K562 (cell line): ENCODE data around the gene HMGN2. TPM values are rescaled to one million over a fixed set of nuclear protein-coding genes. Genes with fewer than 3 reads are reported as not detected.

ENCODE experiments used
- HNRNPK ChIP-seq: fragments of 200-400 bp; formaldehyde crosslinking; IDR thresholded peaks from one replicate; pipeline ENCODE4 v1.6.1; 2018; ENCODE audit warnings: mild to moderate bottlenecking, low read depth, low read length; ENCODE audit not compliant: poor library complexity, severe bottlenecking
- NR1H2 ChIP-seq: sonication (generic); formaldehyde crosslinking; IDR thresholded peaks from 2 replicates; pipeline ENCODE4 v1.4.0; 2020; ENCODE audit warnings: mild to moderate bottlenecking, missing genetic modification reagents
- NR2F6 ChIP-seq: fragments of 450-650 bp; formaldehyde crosslinking; IDR thresholded peaks from 2 replicates; pipeline ENCODE4 v1.4.0; 2020; ENCODE audit warnings: mild to moderate bottlenecking
- RBFOX2 ChIP-seq: fragments of 200-400 bp; formaldehyde crosslinking; IDR thresholded peaks from 2 replicates; pipeline ENCODE4 v1.6.1; 2017; ENCODE audit warnings: low read depth, mild to moderate bottlenecking, low read length, moderate library complexity
- SMC3 ChIP-seq: conservative IDR thresholded peaks from 2 replicates; pipeline ENCODE4 v1.6.1; 2011; ENCODE audit warnings: low read depth, low read length, improper control_type of control experiment; ENCODE audit not compliant: insufficient read depth
- ZEB2 ChIP-seq: fragments of 450-650 bp; IDR thresholded peaks from 2 replicates; pipeline ENCODE4 v1.6.1; 2016
- ZFP1 ChIP-seq: fragments of 450-650 bp; formaldehyde crosslinking; IDR thresholded peaks from 2 replicates; pipeline ENCODE4 v1.4.0; 2020; ENCODE audit warnings: mild to moderate bottlenecking, mixed read lengths
- polyA plus RNA-seq, 8 experiments: library from polyadenylated mRNA; depleted of rRNA in 4 of 8; stranded (reverse) in 5 of 8; unstranded in 3 of 8; fragments of >200 nt; fragmentation: Nextera tagmentation in 2 of 8; fragmentation: Illumina TruSeq in 1 of 8; extraction: Ambion mirVana in 2 of 8; extraction: Trizol in 1 of 8; gene quantifications; 2 replicates each; pipeline versions ENCODE4 v1.2.1 to v1.2.3, GENCODE V29; 2011 to 2014; ENCODE audit warnings: inconsistent platforms in 1 of 8, missing spikeins in 1 of 8
- total RNA-seq, 7 experiments: library from RNA; depleted of rRNA in 6 of 7; stranded (reverse); fragments of >200 nt in 6 of 7; fragmentation: Illumina TruSeq in 2 of 7; extraction: Trizol in 2 of 7; gene quantifications; 2 replicates each; pipeline versions ENCODE4 v1.2.1 to v1.2.3, GENCODE V29; 2011 to 2021; ENCODE audit warnings: low replicate concordance in 1 of 7
- TF ChIP-seq, protein P1 (sequence below), 2 experiments: fragments of 450-650 bp; IDR thresholded peaks; 2 replicates each; pipeline ENCODE4 v1.6.1; 2018; ENCODE audit warnings: mild to moderate bottlenecking in 2 of 2, low read depth in 1 of 2; ENCODE audit not compliant: partially characterized antibody in 2 of 2
- TF ChIP-seq, protein P2 (sequence below): fragments of 200-800 bp; sonication (Bioruptor generic); IDR thresholded peaks from 2 replicates; pipeline ENCODE4 v1.6.1; 2017; ENCODE audit warnings: missing genetic modification characterization, missing compliant biosample characterization
- TF ChIP-seq, protein P3 (sequence below): fragments of 250-450 bp; sonication (Bioruptor Pico); IDR thresholded peaks from 2 replicates; pipeline ENCODE4 v1.5.0; 2021; ENCODE audit warnings: mild to moderate bottlenecking, moderate library complexity
- TF ChIP-seq, protein P4 (sequence below): sonication (generic); formaldehyde crosslinking; IDR thresholded peaks from 2 replicates; pipeline ENCODE4 v1.8.1; 2023; ENCODE audit warnings: mild to moderate bottlenecking, missing genetic modification reagents, moderate library complexity
- TF ChIP-seq, protein P5 (sequence below): fragments of 250-450 bp; sonication (Bioruptor Pico); IDR thresholded peaks from 2 replicates; pipeline ENCODE4 v1.9.0; 2021; ENCODE audit warnings: mild to moderate bottlenecking
- TF ChIP-seq, protein P6 (sequence below): sonication (generic); formaldehyde crosslinking; IDR thresholded peaks from 2 replicates; pipeline ENCODE4 v1.8.1; 2022; ENCODE audit warnings: missing genetic modification reagents

The HMGN2 gene
- total and polyA plus RNA-seq, 9 of the 15 experiments (the other 6 are each of a cell fraction or from before 2014, with no cell fraction given), result 370 to 1,354 (median 965) TPM

DNA sequence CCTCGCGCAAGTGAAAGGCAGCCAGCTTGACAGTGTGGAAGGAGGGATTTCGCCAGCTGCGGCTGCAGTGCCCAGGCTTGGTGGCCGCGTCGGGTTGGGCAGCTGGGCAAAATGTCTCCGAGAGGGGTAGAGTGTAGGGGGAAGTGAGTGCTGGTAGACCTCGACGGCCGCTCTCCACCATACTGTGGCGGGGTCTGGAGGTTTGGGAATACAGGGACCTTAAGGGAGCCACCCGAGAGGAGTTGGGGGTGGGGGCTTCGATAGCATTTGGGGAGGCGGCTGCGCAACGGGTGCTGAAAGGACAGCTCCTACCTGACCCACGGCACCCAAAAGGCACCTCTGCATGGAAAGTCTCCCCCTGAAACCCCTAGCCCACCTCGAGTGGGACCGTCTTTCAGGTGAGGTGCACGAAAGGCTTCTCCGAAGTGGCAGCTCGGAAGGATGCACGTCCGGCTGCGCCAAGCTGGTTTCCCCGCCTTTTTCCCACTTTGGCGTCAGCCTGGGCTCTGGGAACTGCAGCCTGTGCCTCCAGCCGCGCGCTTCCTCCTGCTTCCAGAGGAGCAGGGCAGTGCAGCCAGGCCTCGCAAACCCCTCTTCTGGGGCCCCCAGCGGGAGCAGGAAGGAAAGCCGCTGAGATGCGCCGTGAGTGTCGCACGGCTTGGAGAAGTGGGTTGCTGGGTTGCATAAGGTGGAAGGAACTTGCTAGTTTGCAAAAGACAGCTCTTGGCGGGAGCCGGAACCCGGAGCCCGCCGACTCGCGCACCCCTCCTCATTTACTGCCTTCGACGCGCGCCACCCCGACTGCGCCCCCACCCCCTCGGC is 531 bp upstream of the HMGN2 start (continued):
- TF ChIP-seq, protein P1, sequence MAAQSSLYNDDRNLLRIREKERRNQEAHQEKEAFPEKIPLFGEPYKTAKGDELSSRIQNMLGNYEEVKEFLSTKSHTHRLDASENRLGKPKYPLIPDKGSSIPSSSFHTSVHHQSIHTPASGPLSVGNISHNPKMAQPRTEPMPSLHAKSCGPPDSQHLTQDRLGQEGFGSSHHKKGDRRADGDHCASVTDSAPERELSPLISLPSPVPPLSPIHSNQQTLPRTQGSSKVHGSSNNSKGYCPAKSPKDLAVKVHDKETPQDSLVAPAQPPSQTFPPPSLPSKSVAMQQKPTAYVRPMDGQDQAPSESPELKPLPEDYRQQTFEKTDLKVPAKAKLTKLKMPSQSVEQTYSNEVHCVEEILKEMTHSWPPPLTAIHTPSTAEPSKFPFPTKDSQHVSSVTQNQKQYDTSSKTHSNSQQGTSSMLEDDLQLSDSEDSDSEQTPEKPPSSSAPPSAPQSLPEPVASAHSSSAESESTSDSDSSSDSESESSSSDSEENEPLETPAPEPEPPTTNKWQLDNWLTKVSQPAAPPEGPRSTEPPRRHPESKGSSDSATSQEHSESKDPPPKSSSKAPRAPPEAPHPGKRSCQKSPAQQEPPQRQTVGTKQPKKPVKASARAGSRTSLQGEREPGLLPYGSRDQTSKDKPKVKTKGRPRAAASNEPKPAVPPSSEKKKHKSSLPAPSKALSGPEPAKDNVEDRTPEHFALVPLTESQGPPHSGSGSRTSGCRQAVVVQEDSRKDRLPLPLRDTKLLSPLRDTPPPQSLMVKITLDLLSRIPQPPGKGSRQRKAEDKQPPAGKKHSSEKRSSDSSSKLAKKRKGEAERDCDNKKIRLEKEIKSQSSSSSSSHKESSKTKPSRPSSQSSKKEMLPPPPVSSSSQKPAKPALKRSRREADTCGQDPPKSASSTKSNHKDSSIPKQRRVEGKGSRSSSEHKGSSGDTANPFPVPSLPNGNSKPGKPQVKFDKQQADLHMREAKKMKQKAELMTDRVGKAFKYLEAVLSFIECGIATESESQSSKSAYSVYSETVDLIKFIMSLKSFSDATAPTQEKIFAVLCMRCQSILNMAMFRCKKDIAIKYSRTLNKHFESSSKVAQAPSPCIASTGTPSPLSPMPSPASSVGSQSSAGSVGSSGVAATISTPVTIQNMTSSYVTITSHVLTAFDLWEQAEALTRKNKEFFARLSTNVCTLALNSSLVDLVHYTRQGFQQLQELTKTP (IDR thresholded peaks at IDR 0.05; ENCODE audit: low read depth in 1 of 2, partially characterized antibody in 2 of 2), result peak in 1 of 2 experiments; percentile 69
- TF ChIP-seq ZEB2 (no peak), ZFP1 (CRISPR knock-in tag) (no peak), SMC3 (no peak), NR1H2 (no peak), HNRNPK (no peak), RBFOX2 (peak; percentile 22), NR2F6 (CRISPR knock-in tag) (no peak)
- TF ChIP-seq, protein P2, sequence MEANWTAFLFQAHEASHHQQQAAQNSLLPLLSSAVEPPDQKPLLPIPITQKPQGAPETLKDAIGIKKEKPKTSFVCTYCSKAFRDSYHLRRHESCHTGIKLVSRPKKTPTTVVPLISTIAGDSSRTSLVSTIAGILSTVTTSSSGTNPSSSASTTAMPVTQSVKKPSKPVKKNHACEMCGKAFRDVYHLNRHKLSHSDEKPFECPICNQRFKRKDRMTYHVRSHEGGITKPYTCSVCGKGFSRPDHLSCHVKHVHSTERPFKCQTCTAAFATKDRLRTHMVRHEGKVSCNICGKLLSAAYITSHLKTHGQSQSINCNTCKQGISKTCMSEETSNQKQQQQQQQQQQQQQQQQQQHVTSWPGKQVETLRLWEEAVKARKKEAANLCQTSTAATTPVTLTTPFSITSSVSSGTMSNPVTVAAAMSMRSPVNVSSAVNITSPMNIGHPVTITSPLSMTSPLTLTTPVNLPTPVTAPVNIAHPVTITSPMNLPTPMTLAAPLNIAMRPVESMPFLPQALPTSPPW (CRISPR knock-in tag), result no peak
- TF ChIP-seq, protein P3, sequence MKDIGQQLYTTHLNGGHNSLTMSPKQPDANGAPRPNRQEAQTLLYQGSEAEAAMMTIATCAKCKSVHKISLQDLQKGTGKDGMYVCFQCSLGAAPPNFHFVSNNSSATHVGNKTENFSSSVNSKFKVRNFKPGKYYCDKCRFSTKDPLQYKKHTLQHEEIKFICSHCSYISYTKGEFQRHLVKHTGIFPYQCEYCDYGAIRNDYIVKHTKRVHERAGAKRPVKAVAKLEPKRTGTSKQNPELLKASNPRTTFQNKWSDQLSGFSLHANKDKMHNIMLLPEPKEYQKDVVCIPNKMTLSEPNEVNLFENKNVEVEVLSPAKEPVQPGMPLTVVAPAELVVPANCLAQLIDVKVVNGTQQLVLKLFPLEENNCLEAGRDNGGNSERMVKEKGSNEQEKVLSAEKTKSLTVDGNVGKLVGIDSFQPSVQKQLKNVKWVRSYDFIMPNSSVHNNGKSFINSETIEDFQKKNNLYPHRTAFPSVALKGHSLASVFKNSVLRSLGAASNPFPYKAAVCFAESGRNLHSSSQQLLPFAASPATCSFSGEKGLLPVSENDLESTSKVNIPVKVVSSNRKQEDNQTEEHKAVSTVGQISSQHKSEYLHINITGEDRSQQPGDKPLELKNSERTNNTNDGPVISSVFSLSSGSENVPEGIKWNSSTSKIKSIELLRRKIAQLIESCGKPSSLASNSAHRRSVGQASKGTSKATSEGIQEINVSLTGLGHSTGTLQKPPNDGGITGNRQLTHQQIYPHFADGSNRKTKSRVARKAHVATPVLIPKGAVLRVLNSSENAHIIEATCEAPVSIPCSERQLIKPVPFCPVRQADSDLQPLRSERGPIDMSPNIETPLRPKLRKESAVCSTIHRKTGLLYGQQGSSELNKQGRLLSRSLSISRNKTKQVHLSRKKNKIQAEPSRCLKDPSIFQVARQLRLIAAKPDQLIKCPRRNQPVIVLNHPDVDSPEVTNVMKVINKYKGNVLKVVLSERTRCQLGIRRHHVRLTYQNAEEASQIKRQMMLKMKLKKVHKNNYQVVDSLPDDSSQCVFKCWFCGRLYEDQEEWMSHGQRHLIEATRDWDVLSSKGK, result no peak
- TF ChIP-seq, protein P4, sequence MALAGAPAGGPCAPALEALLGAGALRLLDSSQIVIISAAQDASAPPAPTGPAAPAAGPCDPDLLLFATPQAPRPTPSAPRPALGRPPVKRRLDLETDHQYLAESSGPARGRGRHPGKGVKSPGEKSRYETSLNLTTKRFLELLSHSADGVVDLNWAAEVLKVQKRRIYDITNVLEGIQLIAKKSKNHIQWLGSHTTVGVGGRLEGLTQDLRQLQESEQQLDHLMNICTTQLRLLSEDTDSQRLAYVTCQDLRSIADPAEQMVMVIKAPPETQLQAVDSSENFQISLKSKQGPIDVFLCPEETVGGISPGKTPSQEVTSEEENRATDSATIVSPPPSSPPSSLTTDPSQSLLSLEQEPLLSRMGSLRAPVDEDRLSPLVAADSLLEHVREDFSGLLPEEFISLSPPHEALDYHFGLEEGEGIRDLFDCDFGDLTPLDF (CRISPR knock-in tag), result no peak
- TF ChIP-seq, protein P5, sequence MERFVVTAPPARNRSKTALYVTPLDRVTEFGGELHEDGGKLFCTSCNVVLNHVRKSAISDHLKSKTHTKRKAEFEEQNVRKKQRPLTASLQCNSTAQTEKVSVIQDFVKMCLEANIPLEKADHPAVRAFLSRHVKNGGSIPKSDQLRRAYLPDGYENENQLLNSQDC (CRISPR knock-in tag), result no peak
- TF ChIP-seq, protein P6, sequence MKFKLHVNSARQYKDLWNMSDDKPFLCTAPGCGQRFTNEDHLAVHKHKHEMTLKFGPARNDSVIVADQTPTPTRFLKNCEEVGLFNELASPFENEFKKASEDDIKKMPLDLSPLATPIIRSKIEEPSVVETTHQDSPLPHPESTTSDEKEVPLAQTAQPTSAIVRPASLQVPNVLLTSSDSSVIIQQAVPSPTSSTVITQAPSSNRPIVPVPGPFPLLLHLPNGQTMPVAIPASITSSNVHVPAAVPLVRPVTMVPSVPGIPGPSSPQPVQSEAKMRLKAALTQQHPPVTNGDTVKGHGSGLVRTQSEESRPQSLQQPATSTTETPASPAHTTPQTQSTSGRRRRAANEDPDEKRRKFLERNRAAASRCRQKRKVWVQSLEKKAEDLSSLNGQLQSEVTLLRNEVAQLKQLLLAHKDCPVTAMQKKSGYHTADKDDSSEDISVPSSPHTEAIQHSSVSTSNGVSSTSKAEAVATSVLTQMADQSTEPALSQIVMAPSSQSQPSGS (CRISPR knock-in tag), result no peak
